ENCODE results near the gene BCL2L15.
"Not testable (repeated sequence)": the region's sequence is repeated elsewhere in the genome, so short reads cannot be mapped to it uniquely, and the experiment has no call there.

BCL2L15 gene

GRCh38 chr1:113868387-113869083 lies 18.8 kb downstream of the BCL2L15 start:
- FAIRE-seq, result no peak

- no peak for FAIRE-seq
Measured at GRCh38 chr1:113861641-113862040, 25.7 kb downstream of the BCL2L15 start.

GRCh38 chr1:113860891-113861290 lies 26.5 kb downstream of the BCL2L15 start:
- no peak for FAIRE-seq

- no peak for FAIRE-seq
Measured at GRCh38 chr1:113859478-113860175, 27.8 kb downstream of the BCL2L15 start.

GRCh38 chr1:113858982-113859381 lies 28.4 kb downstream of the BCL2L15 start:
- FAIRE-seq, result no peak

- no peak for FAIRE-seq
Measured at GRCh38 chr1:113858418-113858817, 29.0 kb downstream of the BCL2L15 start.

- no peak for FAIRE-seq
Measured at GRCh38 chr1:113857776-113858175, 29.6 kb downstream of the BCL2L15 start.

GRCh38 chr1:113856401-113856790 lies 31.0 kb downstream of the BCL2L15 start:
- no peak for FAIRE-seq

GRCh38 chr1:113855630-113856400 lies 31.6 kb downstream of the BCL2L15 start:
- no peak for FAIRE-seq

- no peak for FAIRE-seq
Measured at GRCh38 chr1:113854234-113854633, 33.1 kb downstream of the BCL2L15 start.

- not testable (repeated sequence) for FAIRE-seq
Measured at GRCh38 chr1:113852694-113853093, 34.7 kb downstream of the BCL2L15 start.

GRCh38 chr1:113850127-113850796 lies 37.1 kb downstream of the BCL2L15 start:
- no peak for FAIRE-seq

GRCh38 chr1:113849072-113849471 lies 38.3 kb downstream of the BCL2L15 start:
- FAIRE-seq, result no peak

- no peak for FAIRE-seq
Measured at GRCh38 chr1:113846391-113847035, 40.9 kb downstream of the BCL2L15 start.

- no peak for FAIRE-seq
Measured at GRCh38 chr1:113836534-113836933, 50.8 kb downstream of the BCL2L15 start.

GRCh38 chr1:113835686-113836290 lies 51.6 kb downstream of the BCL2L15 start:
- FAIRE-seq, result peak; percentile 96

- FAIRE-seq, result no peak
Measured at GRCh38 chr1:113834716-113835115, 52.7 kb downstream of the BCL2L15 start.

Measured in endometrium (tissue), 2 donors.